Upper lobe of left lung (tissue), 6 donors: ENCODE measurements around the gene EVPL. TPM values are rescaled to one million over a fixed set of nuclear protein-coding genes. Genes with fewer than 3 reads are reported as not detected.
A peak's percentile ranks its signal among the peaks of the same experiment; 100 is the strongest.

Experiments used
- ATAC-seq, 2 donors: fragments of 200-7000 bp; cut with Tn5 transposase; one replicate each; pipeline ENCODE4 v1.9.1; 2022; ENCODE audit warnings: mild to moderate bottlenecking in 2 of 2, moderate library complexity in 2 of 2; ENCODE audit not compliant: low FRiP score in 2 of 2
- DNase-seq, 2 donors: peaks; one replicate each; pipeline ENCODE4 v3.0.0-alpha.2; 2019 to 2020
- H3K27ac ChIP-seq, 4 donors: fragments of 200-600 bp; sonication (generic); one replicate each; pipeline ENCODE4 v1.5.1; 2016 to 2019
- H3K27me3 ChIP-seq, 4 donors: fragments of 200-600 bp; sonication (generic); one replicate each; pipeline ENCODE4 v1.5.1; 2017 to 2019
- H3K36me3 ChIP-seq, 4 donors: fragments of 200-600 bp; sonication (generic); one replicate each; pipeline ENCODE4 v1.5.1; 2016 to 2019
- H3K4me1 ChIP-seq, 4 donors: fragments of 200-600 bp; sonication (generic); one replicate each; pipeline ENCODE4 v1.5.1; 2018 to 2019
- H3K4me3 ChIP-seq, 4 donors: fragments of 200-600 bp; sonication (generic); one replicate each; pipeline ENCODE4 v1.5.1; 2017 to 2019; ENCODE audit warnings: mild to moderate bottlenecking in 2 of 4, moderate library complexity in 1 of 4
- H3K9me3 ChIP-seq, 4 donors: fragments of 200-600 bp; sonication (generic); one replicate each; pipeline ENCODE4 v1.5.1; 2018 to 2019
- CTCF ChIP-seq, 6 experiments: fragments of 450-650 bp in 4 of 6; fragments of 200-600 bp in 2 of 6; sonication (generic) in 2 of 6; IDR thresholded peaks; one replicate each; pipeline ENCODE4 v1.5.1; 2016 to 2019; ENCODE audit warnings: antibody characterized with exemption in 6 of 6
- EP300 ChIP-seq, 4 donors: sonication (generic); formaldehyde crosslinking; IDR thresholded peaks; one replicate each; pipeline ENCODE4 v1.5.1; 2017; ENCODE audit warnings: antibody characterized with exemption in 4 of 4, control low read depth in 2 of 4
- POLR2A ChIP-seq, 4 donors: fragments of 450-650 bp; IDR thresholded peaks; one replicate each; pipeline ENCODE4 v1.5.1; 2016 to 2017; ENCODE audit warnings: antibody characterized with exemption in 4 of 4, mild to moderate bottlenecking in 2 of 4
- POLR2AphosphoS5 ChIP-seq, 2 donors: sonication (generic); formaldehyde crosslinking; IDR thresholded peaks; one replicate each; pipeline ENCODE4 v1.5.1; 2017; ENCODE audit warnings: antibody characterized with exemption in 2 of 2
- WGBS, 2 donors: methylation state at CpG; one replicate each; pipeline ENCODE4 v1.1.5; 2017 to 2018; 5-methylcytosine and 5-hydroxymethylcytosine counted together
- total RNA-seq, 6 donors: library from RNA; depleted of rRNA in 4 of 6; stranded (reverse); fragments of >200 nt in 4 of 6; gene quantifications; one replicate each; pipeline versions ENCODE4 v1.1.0 to v1.2.1, GENCODE V29; 2016 to 2021
- donor health status: DM: no; HTN: no; CAD: no; lungs with moderate emphysema.
- donor health status: DM: no; HTN: yes; CAD: no; lungs with severe emphysema.

EVPL gene
- total RNA-seq, 6 donors from 2014 or later, result 47.5 to 142 (median 63.4) TPM

GRCh38 chr17:76018801-76019200 lies 8.3 kb downstream of the EVPL start:
- Histone ChIP-seq H3K27me3 (no peaks in the 10 kb centered on the region), H3K4me1 (peaks cover 0 to 9% (median 7%) of the 10 kb centered on the region in 4 donors), H3K4me3 (no peak overlapping the region), H3K9me3 (no peaks in the 10 kb centered on the region), H3K27ac (no peak overlapping the region), H3K36me3 (peaks cover 0 to 18% (median 2%) of the 10 kb centered on the region in 4 donors)
- ATAC-seq (no peak), DNase-seq (no peak)
- 89 to 92% methylated on average over 13 of the region's 13 CpGs for WGBS, 2 donors
- TF ChIP-seq EP300 (IDR thresholded peaks at IDR 0.05) (no peak), POLR2AphosphoS5 (IDR thresholded peaks at IDR 0.05) (no peak), POLR2A (IDR thresholded peaks at IDR 0.05) (no peak), CTCF (IDR thresholded peaks at IDR 0.05) (no peak)

- peaks cover 0 to 18% (median 2%) of the 10 kb centered on the region in 4 donors for H3K36me3 ChIP-seq
- H3K27ac ChIP-seq, result no peak overlapping the region
- no peaks in the 10 kb centered on the region for H3K9me3 ChIP-seq
- peaks cover 0 to 9% (median 7%) of the 10 kb centered on the region in 4 donors for H3K4me1 ChIP-seq
- H3K4me3 ChIP-seq, result no peak overlapping the region
- DNase-seq (no peak), ATAC-seq (no peak)
- TF ChIP-seq POLR2AphosphoS5 (IDR thresholded peaks at IDR 0.05), result no peak
- TF ChIP-seq POLR2A (IDR thresholded peaks at IDR 0.05), result no peak
- no peak for TF ChIP-seq CTCF (IDR thresholded peaks at IDR 0.05)
- TF ChIP-seq EP300 (IDR thresholded peaks at IDR 0.05), result no peak
- H3K27me3 ChIP-seq, result no peaks in the 10 kb centered on the region
- WGBS, 2 donors, result 91 to 98% methylated on average over 8 of the region's 11 CpGs
Observed at GRCh38 chr17:76018340-76018680, 8.8 kb downstream of the EVPL start.

DNA sequence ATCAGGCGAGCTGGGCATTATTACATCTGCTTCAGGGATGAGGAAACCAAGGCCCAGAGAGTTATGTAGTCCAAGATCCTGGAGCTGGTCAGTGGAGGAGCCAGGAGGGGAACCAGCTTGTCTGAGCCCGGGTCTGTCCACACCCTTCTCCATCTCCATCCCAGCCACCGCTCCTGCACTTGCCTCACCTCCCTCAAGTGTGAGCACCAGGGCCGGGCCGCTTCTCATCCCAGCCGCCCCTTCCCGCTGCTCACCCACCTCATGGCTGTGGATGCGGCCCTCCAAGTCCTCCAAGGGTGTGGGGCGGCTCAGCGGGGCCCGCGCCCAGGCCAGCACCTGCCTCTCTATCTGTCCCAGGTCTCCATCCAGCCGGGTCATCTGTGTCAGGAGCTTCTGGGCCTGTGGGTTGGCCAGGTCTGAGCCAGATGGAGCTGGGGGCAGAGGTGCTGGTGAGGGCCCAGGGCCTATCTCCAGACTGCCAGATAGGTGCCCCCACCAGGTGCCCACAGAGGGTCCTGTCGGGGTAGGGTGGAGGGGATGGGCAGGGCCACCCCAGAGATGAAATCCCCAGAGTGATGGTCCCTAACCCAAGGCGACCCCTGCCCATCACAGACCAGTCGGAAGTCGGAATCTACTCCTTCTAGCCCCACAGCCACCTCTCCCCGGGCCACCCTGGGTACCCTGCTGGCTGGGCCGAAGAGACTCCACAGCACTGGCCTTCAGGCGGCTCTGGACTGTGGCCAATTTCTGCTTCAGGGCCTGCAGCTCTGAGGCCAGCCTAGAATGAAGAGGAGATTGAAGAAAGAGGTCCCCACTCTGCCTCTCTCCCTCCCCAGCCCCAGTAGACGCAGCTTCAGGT lies 9.4 kb downstream of the EVPL start:
- H3K4me1 ChIP-seq, result peaks cover 0 to 9% (median 7%) of the 10 kb centered on the region in 4 donors
- H3K9me3 ChIP-seq, result no peaks in the 10 kb centered on the region
- no peak overlapping the region for H3K27ac ChIP-seq
- TF ChIP-seq CTCF (IDR thresholded peaks at IDR 0.05) (no peak), POLR2AphosphoS5 (IDR thresholded peaks at IDR 0.05) (no peak), EP300 (IDR thresholded peaks at IDR 0.05) (no peak), POLR2A (IDR thresholded peaks at IDR 0.05) (no peak)
- no peak for ATAC-seq
- no peaks in the 10 kb centered on the region for H3K27me3 ChIP-seq
- no peak for DNase-seq
- H3K4me3 ChIP-seq, result no peak overlapping the region
- H3K36me3 ChIP-seq, result peaks cover 0 to 18% (median 2%) of the 10 kb centered on the region in 4 donors
- WGBS, 2 donors, result 95 to 97% methylated on average over 14 to 21 of the region's 21 CpGs

DNA sequence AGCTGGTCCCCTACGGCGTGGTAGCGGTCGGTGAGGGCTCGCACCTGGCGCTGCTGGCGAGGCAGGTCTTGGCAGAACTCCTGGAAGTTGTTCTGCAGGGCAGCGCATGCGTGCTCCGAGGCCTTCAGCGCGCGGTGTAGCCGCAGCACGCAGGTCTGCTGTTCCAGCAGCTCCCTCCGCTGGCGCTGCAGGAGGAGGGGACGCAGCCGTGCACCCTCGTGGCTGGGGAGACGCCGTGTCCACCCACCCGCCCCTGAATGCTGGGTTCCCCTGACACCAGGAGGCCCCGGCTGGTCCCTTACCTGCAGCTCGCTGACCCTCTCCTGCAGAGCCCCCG lies 12.2 kb downstream of the EVPL start:
- peaks cover 0 to 9% (median 2%) of the 10 kb centered on the region in 4 donors for H3K36me3 ChIP-seq
- no peak overlapping the region for H3K4me3 ChIP-seq
- no peaks in the 10 kb centered on the region for H3K9me3 ChIP-seq
- no peak overlapping the region for H3K27ac ChIP-seq
- peak in 1 of 2 donors; percentile 79 for DNase-seq
- TF ChIP-seq POLR2A (IDR thresholded peaks at IDR 0.05), result no peak
- no peak for TF ChIP-seq EP300 (IDR thresholded peaks at IDR 0.05)
- no peak for TF ChIP-seq POLR2AphosphoS5 (IDR thresholded peaks at IDR 0.05)
- no peak for TF ChIP-seq CTCF (IDR thresholded peaks at IDR 0.05)
- 94 to 97% methylated on average over 6 to 7 of the region's 26 CpGs for WGBS, 2 donors
- no peaks in the 10 kb centered on the region for H3K27me3 ChIP-seq
- no peak for ATAC-seq
- peaks cover 0 to 9% (median 7%) of the 10 kb centered on the region in 4 donors for H3K4me1 ChIP-seq
